DND-41 (cell line): Measurements from ENCODE around the gene KRTAP9-7.
"Not testable (repeated sequence)": the region's sequence is repeated elsewhere in the genome, so short reads cannot be mapped to it uniquely, and the experiment has no call there.

ENCODE experiments used
- CTCF ChIP-seq: IDR thresholded peaks from 2 replicates; pipeline ENCODE4 v1.5.1; 2012; ENCODE audit warnings: borderline replicate concordance, low read length, moderate library complexity, mild to moderate bottlenecking; ENCODE audit not compliant: poor library complexity, severe bottlenecking; ENCODE audit errors: extremely low read depth
- EZH2 ChIP-seq: IDR thresholded peaks from 3 replicates; pipeline ENCODE4 v1.6.1; 2012; ENCODE audit warnings: borderline replicate concordance, low read depth, mild to moderate bottlenecking, moderate library complexity, low read length, inconsistent platforms; ENCODE audit not compliant: severe bottlenecking

GRCh38 chr17:41255381-41256290 lies 19.9 kb upstream of the KRTAP9-7 start, which contains the start of gene KRTAP9-9:
- TF ChIP-seq CTCF, EZH2: not testable (repeated sequence)
